ENCODE measurements around the gene TMSB15C. TPM values are rescaled to one million over a fixed set of nuclear protein-coding genes. Genes with fewer than 3 reads are reported as not detected.

Gene TMSB15C
- total RNA-seq, 1 experiment from 2014 or later = not detected

DNA sequence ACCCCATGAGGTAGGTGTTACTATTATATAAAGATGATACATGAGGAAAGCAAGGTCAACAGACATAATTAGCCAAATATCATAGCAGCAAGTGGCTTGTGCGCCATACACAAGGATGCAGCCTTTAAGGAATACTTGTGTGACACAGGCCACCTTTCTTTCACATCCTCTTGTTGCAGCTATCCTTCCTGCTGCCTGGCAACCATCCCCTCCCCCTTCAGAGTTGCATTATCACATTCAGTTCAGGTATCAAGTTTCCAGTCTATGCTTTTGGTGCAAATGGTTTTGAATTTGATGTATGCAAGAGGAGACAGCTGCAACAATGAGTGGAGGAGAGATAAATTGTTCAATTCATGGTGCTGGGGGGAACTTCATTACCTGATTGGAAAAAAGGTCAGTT lies 42.7 kb upstream of the TMSB15C start:
- ATAC-seq = no peak
- DNase-seq (ENCODE audit: low read depth, low spot score) = no peak
- H3K27me3 ChIP-seq (ENCODE audit: insufficient read depth, low read length) = no peaks in the 10 kb centered on the region
- H3K4me1 ChIP-seq (ENCODE audit: control insufficient read depth in 1 of 2, insufficient read depth in 2 of 2, low read length in 2 of 2) = no peaks in the 10 kb centered on the region
- H3K4me3 ChIP-seq (replicated peaks in 1 of 2; ENCODE audit: low read depth in 1 of 2, low read length in 2 of 2) = no peak overlapping the region
- TF ChIP-seq SRF (IDR thresholded peaks at IDR 0.05; ENCODE audit: low read depth) = no peak
- TF ChIP-seq ZBTB33 (IDR thresholded peaks at IDR 0.05; ENCODE audit: extremely low read depth, insufficient replicate concordance, low read length) = no peak
- no peak for TF ChIP-seq CEBPB (IDR thresholded peaks at IDR 0.05; ENCODE audit: low read depth)
- no peak for TF ChIP-seq ZFX (IDR thresholded peaks at IDR 0.05)
- no peak for TF ChIP-seq FOSL1 (IDR thresholded peaks at IDR 0.05; ENCODE audit: low read depth)
- TF ChIP-seq ELF1 (IDR thresholded peaks at IDR 0.05; ENCODE audit: borderline replicate concordance, low read depth) = no peak
- no peak for TF ChIP-seq CTCF (IDR thresholded peaks at IDR 0.05 in 2 of 3, conservative IDR thresholded peaks at IDR 0.05 in 1 of 3; ENCODE audit: borderline replicate concordance in 1 of 3, insufficient read depth in 1 of 3, low read depth in 2 of 3, low read length in 2 of 3)
- no peak for TF ChIP-seq SIN3A (IDR thresholded peaks at IDR 0.05; ENCODE audit: low read depth)
- TF ChIP-seq ZNF274 (IDR thresholded peaks at IDR 0.05; ENCODE audit: low read depth, low read length) = no peak
- no peak for TF ChIP-seq EGR1 (IDR thresholded peaks at IDR 0.05; ENCODE audit: low read depth)
- no peak for TF ChIP-seq MAX (IDR thresholded peaks at IDR 0.05)
- no peak for TF ChIP-seq TCF7L2 (IDR thresholded peaks at IDR 0.05; ENCODE audit: borderline replicate concordance, extremely low read depth, insufficient read depth, insufficient read length)
- TF ChIP-seq JUND (IDR thresholded peaks at IDR 0.05) = no peak
- no peak for TF ChIP-seq SP1 (IDR thresholded peaks at IDR 0.05; ENCODE audit: low read depth)
- POLR2A ChIA-PET = no interaction called here
- intact Hi-C loops (cut with micrococcal nuclease) = no loop called here
- CTCF ChIA-PET = no interaction called here
- no peak overlapping the region for H2AFZ ChIP-seq (ENCODE audit: low read depth, low read length, poor library complexity, severe bottlenecking)
- H3K36me3 ChIP-seq (ENCODE audit: control insufficient read depth in 1 of 2, insufficient read depth in 2 of 2, low read length in 2 of 2) = no peaks in the 10 kb centered on the region
- H3K79me2 ChIP-seq (ENCODE audit: insufficient read depth, low read length) = no peaks in the 10 kb centered on the region
- H3K9me2 ChIP-seq (ENCODE audit: insufficient read depth) = no peaks in the 10 kb centered on the region
- H3K9me3 ChIP-seq (ENCODE audit: control insufficient read depth in 1 of 2, insufficient read depth in 1 of 2, low read depth in 1 of 2, low read length in 2 of 2) = no peaks in the 10 kb centered on the region
- H3K9ac ChIP-seq (ENCODE audit: low read length) = no peak overlapping the region
- BruUV-seq (replicated peaks) = no TSS peak
- RAD21 ChIA-PET (ENCODE audit: low non-redundant PET in 1 of 2, low total read pairs in 2 of 2, uncharacterized antibody in 2 of 2, unreplicated experiment in 2 of 2) = no interaction called here
- H3K4me2 ChIP-seq (ENCODE audit: low read length) = no peak overlapping the region
- no peak overlapping the region for H3K27ac ChIP-seq (ENCODE audit: low read depth, low read length)
- no peaks in the 10 kb centered on the region for H4K20me1 ChIP-seq (ENCODE audit: insufficient read depth)

Data from HCT116 (cell line).